GM10266 (cell line): ENCODE data around the gene GJC2.
A peak's percentile ranks its signal among the peaks of the same experiment; 100 is the strongest.

ENCODE experiments used
- DNase-seq: peaks from one replicate; pipeline ENCODE4 v3.0.0; 2012; ENCODE audit errors: extremely low spot score
- CTCF ChIP-seq: IDR thresholded peaks from 2 replicates; pipeline ENCODE4 v1.5.1; 2012; ENCODE audit warnings: mild to moderate bottlenecking, low read depth; ENCODE audit not compliant: control insufficient read depth, insufficient read depth; ENCODE audit errors: missing control alignments

GJC2 gene

GRCh38 chr1:228149406-228150119, at the start of gene GJC2:
TSS of gene GJC2 (plus strand) at chr1:228149930. CDS start at chr1:228157759, 7,829 bp downstream.
- no peak for TF ChIP-seq CTCF
- DNase-seq = no peak

GRCh38 chr1:228100822-228101613, 48.7 kb upstream of the GJC2 start:
- peak; percentile 20 for DNase-seq
- no peak for TF ChIP-seq CTCF

GRCh38 chr1:228101614-228101993, 48.1 kb upstream of the GJC2 start:
- no peak for TF ChIP-seq CTCF
- DNase-seq = no peak

GRCh38 chr1:228101994-228102790, 47.5 kb upstream of the GJC2 start:
- DNase-seq = peak; percentile 81
- peak; percentile 50 for TF ChIP-seq CTCF

GRCh38 chr1:228102791-228103620, 46.7 kb upstream of the GJC2 start, which contains the start of gene C1orf35:
TSS of gene C1orf35 (minus strand) at chr1:228103325. CDS start at chr1:228103227, 98 bp downstream.
- peak; percentile 98 for DNase-seq
- no peak for TF ChIP-seq CTCF

- no peak for TF ChIP-seq CTCF
Observed at GRCh38 chr1:228104526-228105269, 45.0 kb upstream of the GJC2 start.

More at GRCh38 chr1:228104526-228105269, 45.0 kb upstream of the GJC2 start:
- peak; percentile 5 for DNase-seq
